OCI-LY7 (cell line): ENCODE results near the gene HRH1. TPM values are rescaled to one million over a fixed set of nuclear protein-coding genes. Genes with fewer than 3 reads are reported as not detected.

Source experiments
- BruUV-seq: library from RNA; stranded (reverse); fragments of 400-500 nt; replicated peaks from 2 replicates; lab custom pipeline; 2021; lab: Mats Ljungman, UMichigan
- CTCF ChIA-PET: fragments of 300-600 bp; sonication (Branson Sonifier 250); formaldehyde crosslinking; loops from one replicate; lab custom pipeline; 2022; ENCODE audit warnings: antibody characterized with exemption; ENCODE audit not compliant: unreplicated experiment; lab: Charles Lee
- POLR2A ChIA-PET: fragments of 300-600 bp; sonication (Branson Sonifier 250); formaldehyde crosslinking; loops from one replicate; lab custom pipeline; 2022; ENCODE audit warnings: antibody characterized with exemption; lab: Charles Lee
- DNase-seq: peaks from one replicate; pipeline ENCODE4 v3.0.0-alpha.2; 2015; ENCODE audit warnings: low spot score
- H2AFZ ChIP-seq: fragments of 200-600 bp; sonication (generic), shearing (Covaris generic); 2 replicates; pipeline ENCODE4 v1.6.1; 2014; ENCODE audit warnings: mild to moderate bottlenecking, antibody characterized with exemption, low read length, moderate library complexity
- H3K27ac ChIP-seq: fragments of 200-600 bp; sonication (generic); 2 replicates; pipeline ENCODE4 v1.5.1; 2014; ENCODE audit warnings: mixed run types, low read depth, mild to moderate bottlenecking, moderate library complexity, low read length, inconsistent platforms; ENCODE audit not compliant: poor library complexity, severe bottlenecking
- H3K36me3 ChIP-seq: fragments of 200-600 bp; sonication (generic); 2 replicates; pipeline ENCODE4 v1.6.1; 2014; ENCODE audit warnings: mild to moderate bottlenecking, antibody characterized with exemption, low read length, moderate library complexity, mixed read lengths; ENCODE audit not compliant: insufficient read depth
- H3K4me1 ChIP-seq: fragments of 200-600 bp; sonication (generic); 2 replicates; pipeline ENCODE4 v1.5.1; 2014; ENCODE audit warnings: mild to moderate bottlenecking, low read length; ENCODE audit not compliant: insufficient read depth, poor library complexity, severe bottlenecking
- H3K4me2 ChIP-seq: fragments of 200-600 bp; sonication (generic); 2 replicates; pipeline ENCODE4 v1.6.1; 2014; ENCODE audit warnings: mild to moderate bottlenecking, low read length
- H3K4me3 ChIP-seq: fragments of 200-600 bp; sonication (generic); 2 replicates; pipeline ENCODE4 v1.5.1; 2014; ENCODE audit warnings: mild to moderate bottlenecking, low read depth, low read length; ENCODE audit not compliant: poor library complexity, severe bottlenecking
- H3K79me2 ChIP-seq: fragments of 200-600 bp; sonication (generic); 2 replicates; pipeline ENCODE4 v1.6.1; 2016; ENCODE audit warnings: low read depth, mild to moderate bottlenecking, low read length, moderate library complexity, mixed read lengths; ENCODE audit not compliant: insufficient read depth
- H3K9me2 ChIP-seq: fragments of 200-600 bp; sonication (generic); 2 replicates; pipeline ENCODE4 v1.6.1; 2016; ENCODE audit warnings: mild to moderate bottlenecking, low read length, mixed read lengths; ENCODE audit not compliant: insufficient read depth
- H3K9me3 ChIP-seq: fragments of 200-600 bp; sonication (generic); 2 replicates; pipeline ENCODE4 v1.6.1; 2014; ENCODE audit warnings: mild to moderate bottlenecking, mixed run types, low read length, mixed read lengths
- H4K20me1 ChIP-seq: fragments of 200-600 bp; sonication (generic); 2 replicates; pipeline ENCODE4 v1.6.1; 2014; ENCODE audit warnings: mild to moderate bottlenecking, antibody characterized with exemption, low read length, moderate library complexity, mixed read lengths; ENCODE audit not compliant: insufficient read depth
- CTCF ChIP-seq: fragments of 200-600 bp; sonication (generic); conservative IDR thresholded peaks from 2 replicates; pipeline ENCODE4 v1.5.1; 2014; ENCODE audit warnings: mild to moderate bottlenecking, antibody characterized with exemption, low read length, moderate library complexity, mixed read lengths
- EZH2phosphoT487 ChIP-seq: fragments of 200-600 bp; sonication (generic); IDR thresholded peaks from 2 replicates; pipeline ENCODE4 v1.6.1; 2018; ENCODE audit warnings: low read depth, borderline replicate concordance, mild to moderate bottlenecking, mixed run types, antibody characterized with exemption, low read length, moderate library complexity, mixed read lengths
- intact Hi-C: fragments of 100-400 bp; cut with micrococcal nuclease; formaldehyde crosslinking; loops from one replicate; pipeline ENCODE4 v1.10.0; 2022; ENCODE audit not compliant: unreplicated experiment
- total RNA-seq, 2 experiments: library from RNA; depleted of rRNA in 1 of 2; stranded (reverse); fragments of >200 nt in 1 of 2; shearing (Covaris generic) in 1 of 2; gene quantifications; 2 replicates each; pipeline ENCODE4 v1.2.3, GENCODE V29; 2014 to 2022

HRH1 gene
- total RNA-seq, 2 experiments from 2014 or later, result not detected

GRCh38 chr3:11291808-11292207, 137.5 kb downstream of the HRH1 start:
- no peak overlapping the region for H2AFZ ChIP-seq
- no peaks in the 10 kb centered on the region for H3K9me2 ChIP-seq
- intact Hi-C loops, result no loop called here
- peaks cover 24% of the 10 kb centered on the region for H3K4me1 ChIP-seq
- no peaks in the 10 kb centered on the region; the same call in 1 of the 2 replicates for H4K20me1 ChIP-seq
- no peak overlapping the region for H3K4me3 ChIP-seq
- no peak overlapping the region for H3K4me2 ChIP-seq
- no peak overlapping the region for H3K27ac ChIP-seq
- BruUV-seq, result no TSS peak
- peaks cover 12% of the 10 kb centered on the region; the same call in 1 of the 2 replicates for H3K36me3 ChIP-seq
- H3K9me3 ChIP-seq, result no peaks in the 10 kb centered on the region
- ChIA-PET CTCF (no interaction called here), POLR2A (interaction anchor here (0.6 to 0.8 kb wide), 3 partner anchors 13 to 24 kb away, joined by 3 to 6 read pairs (median 4); partner anchors contain the start of gene ATG7)
- TF ChIP-seq EZH2phosphoT487 (no peak), CTCF (no peak)
- no peaks in the 10 kb centered on the region for H3K79me2 ChIP-seq
- no peak for DNase-seq

GRCh38 chr3:11297126-11297525, 142.8 kb downstream of the HRH1 start:
- POLR2A ChIA-PET, result interaction anchor here (1.0 to 1.9 kb wide), 3 partner anchors 14 to 25 kb away, joined by 5 to 6 read pairs (median 5); partner anchors contain the start of gene ATG7

More at GRCh38 chr3:11297126-11297525, 142.8 kb downstream of the HRH1 start:
- DNase-seq, result no peak
- CTCF ChIA-PET, result interaction anchor here (1.1 kb wide), 1 partner anchor 9 kb away, joined by 3 read pairs; no protein-coding TSS in a partner anchor
- no peak overlapping the region for H3K27ac ChIP-seq
- no peak overlapping the region for H3K4me2 ChIP-seq
- H3K4me3 ChIP-seq, result no peak overlapping the region
- intact Hi-C loops, result no loop called here
- H4K20me1 ChIP-seq, result no peaks in the 10 kb centered on the region
- no peak for TF ChIP-seq CTCF
- TF ChIP-seq EZH2phosphoT487, result no peak
- H3K9me2 ChIP-seq, result no peaks in the 10 kb centered on the region
- no peaks in the 10 kb centered on the region for H3K4me1 ChIP-seq
- peaks cover 15% of the 10 kb centered on the region for H3K36me3 ChIP-seq
- no peaks in the 10 kb centered on the region for H3K9me3 ChIP-seq
- H3K79me2 ChIP-seq, result no peaks in the 10 kb centered on the region
- no peak overlapping the region for H2AFZ ChIP-seq
- BruUV-seq, result no TSS peak
